ENCODE data around the gene PLXNA3.
A peak's percentile ranks its signal among the peaks of the same experiment; 100 is the strongest.

Gene PLXNA3

GRCh38 chrX:154459832-154460231 is 1.8 kb downstream of the PLXNA3 start:
- H3K9me3 ChIP-seq (ENCODE audit: control insufficient read depth in 2 of 2, low read length in 2 of 2) = no peaks in the 10 kb centered on the region
- H3K4me3 ChIP-seq (ENCODE audit: low read length in 2 of 2) = peak overlapping the region; percentile 12 to 57
- no peak overlapping the region for H3K27ac ChIP-seq (ENCODE audit: low read length)
- peaks cover 7% of the 10 kb centered on the region for H3K4me1 ChIP-seq (ENCODE audit: control insufficient read depth, insufficient read depth, low read length)
- no peaks in the 10 kb centered on the region for H3K27me3 ChIP-seq (ENCODE audit: control insufficient read depth in 1 of 2, insufficient read depth in 2 of 2, low read length in 2 of 2)
- H3K36me3 ChIP-seq (ENCODE audit: control insufficient read depth in 2 of 2, insufficient read depth in 2 of 2, low read length in 2 of 2) = peaks cover 0 to 2% of the 10 kb centered on the region in 2 donors
- no peak overlapping the region for H3K9ac ChIP-seq (ENCODE audit: low read length in 2 of 2)

DNA sequence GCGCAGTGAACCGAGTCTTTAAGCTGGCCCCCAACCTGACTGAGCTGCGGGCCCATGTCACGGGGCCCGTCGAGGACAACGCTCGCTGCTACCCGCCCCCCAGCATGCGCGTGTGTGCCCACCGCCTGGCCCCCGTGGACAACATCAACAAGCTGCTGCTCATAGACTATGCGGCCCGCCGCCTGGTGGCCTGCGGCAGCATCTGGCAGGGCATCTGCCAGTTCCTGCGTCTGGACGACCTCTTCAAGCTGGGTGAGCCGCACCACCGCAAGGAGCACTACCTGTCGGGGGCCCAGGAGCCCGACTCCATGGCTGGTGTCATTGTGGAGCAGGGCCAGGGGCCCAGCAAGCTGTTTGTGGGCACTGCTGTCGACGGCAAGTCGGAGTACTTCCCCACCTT is 2.2 kb downstream of the PLXNA3 start:
- Histone ChIP-seq H3K4me1 (ENCODE audit: control insufficient read depth, insufficient read depth, low read length) (peaks cover 7% of the 10 kb centered on the region), H3K36me3 (ENCODE audit: control insufficient read depth in 2 of 2, insufficient read depth in 2 of 2, low read length in 2 of 2) (peaks cover 0 to 2% of the 10 kb centered on the region in 2 donors), H3K4me3 (ENCODE audit: low read length in 2 of 2) (peak overlapping the region in 1 of 2 donors; percentile 57), H3K27me3 (ENCODE audit: control insufficient read depth in 1 of 2, insufficient read depth in 2 of 2, low read length in 2 of 2) (no peaks in the 10 kb centered on the region), H3K9ac (ENCODE audit: low read length in 2 of 2) (no peak overlapping the region), H3K9me3 (ENCODE audit: control insufficient read depth in 2 of 2, low read length in 2 of 2) (no peaks in the 10 kb centered on the region), H3K27ac (ENCODE audit: low read length) (no peak overlapping the region)

GRCh38 chrX:154462396-154462795 is 4.3 kb downstream of the PLXNA3 start:
- H3K9me3 ChIP-seq (ENCODE audit: control insufficient read depth in 2 of 2, low read length in 2 of 2) = no peaks in the 10 kb centered on the region
- H3K27me3 ChIP-seq (ENCODE audit: control insufficient read depth in 1 of 2, insufficient read depth in 2 of 2, low read length in 2 of 2) = no peaks in the 10 kb centered on the region
- H3K4me1 ChIP-seq (ENCODE audit: control insufficient read depth, insufficient read depth, low read length) = peaks cover 7% of the 10 kb centered on the region
- no peak overlapping the region for H3K9ac ChIP-seq (ENCODE audit: low read length in 2 of 2)
- no peak overlapping the region for H3K4me3 ChIP-seq (ENCODE audit: low read length in 2 of 2)
- H3K27ac ChIP-seq (ENCODE audit: low read length) = no peak overlapping the region
- H3K36me3 ChIP-seq (ENCODE audit: control insufficient read depth in 2 of 2, insufficient read depth in 2 of 2, low read length in 2 of 2) = peaks cover 0 to 2% of the 10 kb centered on the region in 2 donors

- no peaks in the 10 kb centered on the region for H3K9me3 ChIP-seq (ENCODE audit: control insufficient read depth in 2 of 2, low read length in 2 of 2)
- no peak overlapping the region for H3K4me3 ChIP-seq (ENCODE audit: low read length in 2 of 2)
- H3K27ac ChIP-seq (ENCODE audit: low read length) = no peak overlapping the region
- no peak overlapping the region for H3K9ac ChIP-seq (ENCODE audit: low read length in 2 of 2)
- H3K4me1 ChIP-seq (ENCODE audit: control insufficient read depth, insufficient read depth, low read length) = peaks cover 7% of the 10 kb centered on the region
- peaks cover 0 to 2% of the 10 kb centered on the region in 2 donors for H3K36me3 ChIP-seq (ENCODE audit: control insufficient read depth in 2 of 2, insufficient read depth in 2 of 2, low read length in 2 of 2)
- no peaks in the 10 kb centered on the region for H3K27me3 ChIP-seq (ENCODE audit: control insufficient read depth in 1 of 2, insufficient read depth in 2 of 2, low read length in 2 of 2)
Measured at GRCh38 chrX:154463611-154464220, 5.6 kb downstream of the PLXNA3 start.

- H3K27ac ChIP-seq (ENCODE audit: low read length) = no peak overlapping the region
- H3K9ac ChIP-seq (ENCODE audit: low read length in 2 of 2) = no peak overlapping the region
- H3K4me1 ChIP-seq (ENCODE audit: control insufficient read depth, insufficient read depth, low read length) = no peaks in the 10 kb centered on the region
- no peak overlapping the region for H3K4me3 ChIP-seq (ENCODE audit: low read length in 2 of 2)
- no peaks in the 10 kb centered on the region for H3K27me3 ChIP-seq (ENCODE audit: control insufficient read depth in 1 of 2, insufficient read depth in 2 of 2, low read length in 2 of 2)
- no peaks in the 10 kb centered on the region for H3K9me3 ChIP-seq (ENCODE audit: control insufficient read depth in 2 of 2, low read length in 2 of 2)
- H3K36me3 ChIP-seq (ENCODE audit: control insufficient read depth in 2 of 2, insufficient read depth in 2 of 2, low read length in 2 of 2) = peaks cover 0 to 2% of the 10 kb centered on the region in 2 donors
Measured at GRCh38 chrX:154464806-154465365, 6.8 kb downstream of the PLXNA3 start.

- Histone ChIP-seq H3K9me3 (ENCODE audit: control insufficient read depth in 2 of 2, low read length in 2 of 2) (no peaks in the 10 kb centered on the region), H3K36me3 (ENCODE audit: control insufficient read depth in 2 of 2, insufficient read depth in 2 of 2, low read length in 2 of 2) (peaks cover 0 to 6% of the 10 kb centered on the region in 2 donors), H3K27me3 (ENCODE audit: control insufficient read depth in 1 of 2, insufficient read depth in 2 of 2, low read length in 2 of 2) (peaks cover 0 to 2% of the 10 kb centered on the region in 2 donors)
Measured at GRCh38 chrX:154465601-154466000, 7.5 kb downstream of the PLXNA3 start.

DNA sequence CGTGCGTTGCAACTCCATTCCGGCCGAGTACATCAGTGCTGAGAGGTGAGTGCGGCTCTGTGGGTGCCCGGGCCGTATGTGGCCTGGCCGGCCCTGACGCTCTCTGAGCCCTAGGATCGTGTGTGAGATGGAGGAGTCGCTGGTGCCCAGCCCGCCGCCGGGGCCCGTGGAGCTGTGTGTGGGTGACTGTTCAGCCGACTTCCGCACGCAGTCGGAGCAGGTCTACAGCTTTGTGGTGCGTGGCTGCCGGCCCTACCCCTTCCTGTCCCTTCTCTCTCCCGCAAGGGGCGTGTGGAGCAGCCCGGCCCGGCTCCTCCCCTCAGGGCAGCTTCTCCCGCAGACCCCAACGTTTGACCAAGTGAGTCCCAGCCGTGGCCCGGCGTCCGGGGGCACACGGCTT is 8.0 kb downstream of the PLXNA3 start:
- H3K9me3 ChIP-seq (ENCODE audit: control insufficient read depth in 2 of 2, low read length in 2 of 2) = no peaks in the 10 kb centered on the region
- no peak overlapping the region for H3K4me3 ChIP-seq (ENCODE audit: low read length in 2 of 2)
- no peaks in the 10 kb centered on the region for H3K4me1 ChIP-seq (ENCODE audit: control insufficient read depth, insufficient read depth, low read length)
- peaks cover 0 to 2% of the 10 kb centered on the region in 2 donors for H3K27me3 ChIP-seq (ENCODE audit: control insufficient read depth in 1 of 2, insufficient read depth in 2 of 2, low read length in 2 of 2)
- H3K36me3 ChIP-seq (ENCODE audit: control insufficient read depth in 2 of 2, insufficient read depth in 2 of 2, low read length in 2 of 2) = peaks cover 0 to 10% of the 10 kb centered on the region in 2 donors
- H3K9ac ChIP-seq (ENCODE audit: low read length in 2 of 2) = no peak overlapping the region
- no peak overlapping the region for H3K27ac ChIP-seq (ENCODE audit: low read length)

More at GRCh38 chrX:154465601-154466000, 7.5 kb downstream of the PLXNA3 start:
- no peak overlapping the region for H3K27ac ChIP-seq (ENCODE audit: low read length)
- H3K4me3 ChIP-seq (ENCODE audit: low read length in 2 of 2) = no peak overlapping the region
- H3K4me1 ChIP-seq (ENCODE audit: control insufficient read depth, insufficient read depth, low read length) = no peaks in the 10 kb centered on the region
- no peak overlapping the region for H3K9ac ChIP-seq (ENCODE audit: low read length in 2 of 2)

GRCh38 chrX:154466907-154467306 is 8.8 kb downstream of the PLXNA3 start:
- Histone ChIP-seq H3K36me3 (ENCODE audit: control insufficient read depth in 2 of 2, insufficient read depth in 2 of 2, low read length in 2 of 2) (peaks cover 0 to 9% of the 10 kb centered on the region in 2 donors), H3K4me1 (ENCODE audit: control insufficient read depth, insufficient read depth, low read length) (no peaks in the 10 kb centered on the region), H3K27me3 (ENCODE audit: control insufficient read depth in 1 of 2, insufficient read depth in 2 of 2, low read length in 2 of 2) (peaks cover 0 to 2% of the 10 kb centered on the region in 2 donors), H3K27ac (ENCODE audit: low read length) (no peak overlapping the region), H3K9me3 (ENCODE audit: control insufficient read depth in 2 of 2, low read length in 2 of 2) (no peaks in the 10 kb centered on the region), H3K4me3 (ENCODE audit: low read length in 2 of 2) (no peak overlapping the region), H3K9ac (ENCODE audit: low read length in 2 of 2) (no peak overlapping the region)

DNA sequence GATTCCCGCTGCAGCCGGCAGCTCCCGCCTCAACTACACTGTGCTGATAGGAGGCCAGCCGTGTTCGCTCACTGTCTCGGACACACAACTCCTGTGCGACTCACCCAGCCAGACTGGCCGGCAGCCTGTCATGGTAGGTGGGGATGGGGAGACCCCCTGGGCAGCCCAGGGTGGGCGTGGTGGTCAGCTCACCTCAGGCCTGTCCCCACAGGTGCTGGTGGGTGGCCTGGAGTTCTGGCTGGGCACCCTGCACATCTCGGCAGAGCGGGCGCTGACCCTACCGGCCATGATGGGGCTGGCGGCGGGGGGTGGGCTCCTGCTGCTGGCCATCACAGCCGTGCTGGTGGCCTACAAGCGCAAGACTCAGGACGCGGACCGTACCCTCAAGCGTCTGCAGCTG is 9.5 kb downstream of the PLXNA3 start:
- Histone ChIP-seq H3K27ac (ENCODE audit: low read length) (no peak overlapping the region), H3K4me1 (ENCODE audit: control insufficient read depth, insufficient read depth, low read length) (no peaks in the 10 kb centered on the region), H3K4me3 (ENCODE audit: low read length in 2 of 2) (no peak overlapping the region), H3K9ac (ENCODE audit: low read length in 2 of 2) (no peak overlapping the region), H3K27me3 (ENCODE audit: control insufficient read depth in 1 of 2, insufficient read depth in 2 of 2, low read length in 2 of 2) (peaks cover 0 to 2% of the 10 kb centered on the region in 2 donors), H3K9me3 (ENCODE audit: control insufficient read depth in 2 of 2, low read length in 2 of 2) (no peaks in the 10 kb centered on the region), H3K36me3 (ENCODE audit: control insufficient read depth in 2 of 2, insufficient read depth in 2 of 2, low read length in 2 of 2) (peaks cover 0 to 9% of the 10 kb centered on the region in 2 donors)

GRCh38 chrX:154468217-154468616 is 10.1 kb downstream of the PLXNA3 start:
- Histone ChIP-seq H3K27me3 (ENCODE audit: control insufficient read depth in 1 of 2, insufficient read depth in 2 of 2, low read length in 2 of 2) (peaks cover 0 to 2% of the 10 kb centered on the region in 2 donors), H3K9ac (ENCODE audit: low read length in 2 of 2) (no peak overlapping the region), H3K4me3 (ENCODE audit: low read length in 2 of 2) (no peak overlapping the region), H3K9me3 (ENCODE audit: control insufficient read depth in 2 of 2, low read length in 2 of 2) (no peaks in the 10 kb centered on the region), H3K27ac (ENCODE audit: low read length) (no peak overlapping the region), H3K4me1 (ENCODE audit: control insufficient read depth, insufficient read depth, low read length) (no peaks in the 10 kb centered on the region), H3K36me3 (ENCODE audit: control insufficient read depth in 2 of 2, insufficient read depth in 2 of 2, low read length in 2 of 2) (peaks cover 0 to 9% of the 10 kb centered on the region in 2 donors)

DNA sequence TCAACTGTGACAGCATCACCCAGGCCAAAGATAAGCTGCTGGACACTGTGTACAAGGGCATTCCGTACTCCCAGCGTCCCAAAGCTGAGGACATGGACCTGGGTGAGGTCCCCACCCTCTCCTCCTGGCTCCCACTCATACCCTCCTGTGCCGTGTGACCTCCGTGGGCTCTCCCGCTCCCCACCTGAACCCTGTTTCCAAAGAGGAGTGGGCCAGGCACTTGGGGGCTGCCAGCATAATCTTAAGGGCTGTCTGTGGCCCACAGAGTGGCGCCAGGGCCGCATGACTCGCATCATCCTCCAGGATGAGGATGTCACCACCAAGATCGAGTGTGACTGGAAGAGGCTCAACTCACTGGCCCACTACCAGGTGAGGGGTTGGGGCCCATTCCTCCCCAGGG is 11.0 kb downstream of the PLXNA3 start:
- H3K4me1 ChIP-seq (ENCODE audit: control insufficient read depth, insufficient read depth, low read length) = no peaks in the 10 kb centered on the region
- H3K36me3 ChIP-seq (ENCODE audit: control insufficient read depth in 2 of 2, insufficient read depth in 2 of 2, low read length in 2 of 2) = peaks cover 0 to 9% of the 10 kb centered on the region in 2 donors
- H3K4me3 ChIP-seq (ENCODE audit: low read length in 2 of 2) = no peak overlapping the region
- no peak overlapping the region for H3K9ac ChIP-seq (ENCODE audit: low read length in 2 of 2)
- H3K9me3 ChIP-seq (ENCODE audit: control insufficient read depth in 2 of 2, low read length in 2 of 2) = no peaks in the 10 kb centered on the region
- H3K27ac ChIP-seq (ENCODE audit: low read length) = no peak overlapping the region
- peaks cover 0 to 2% of the 10 kb centered on the region in 2 donors for H3K27me3 ChIP-seq (ENCODE audit: control insufficient read depth in 1 of 2, insufficient read depth in 2 of 2, low read length in 2 of 2)

Data from stomach smooth muscle (tissue), 2 donors.